ENCODE measurements around the gene NUDT13. TPM values are rescaled to one million over a fixed set of nuclear protein-coding genes. Genes with fewer than 3 reads are reported as not detected.

The NUDT13 gene
- total and polyA plus RNA-seq, 9 of the 15 experiments (the other 6 are each of a cell fraction or from before 2014, with no cell fraction given): 4.7 to 11.1 (median 5.6) TPM

DNA sequence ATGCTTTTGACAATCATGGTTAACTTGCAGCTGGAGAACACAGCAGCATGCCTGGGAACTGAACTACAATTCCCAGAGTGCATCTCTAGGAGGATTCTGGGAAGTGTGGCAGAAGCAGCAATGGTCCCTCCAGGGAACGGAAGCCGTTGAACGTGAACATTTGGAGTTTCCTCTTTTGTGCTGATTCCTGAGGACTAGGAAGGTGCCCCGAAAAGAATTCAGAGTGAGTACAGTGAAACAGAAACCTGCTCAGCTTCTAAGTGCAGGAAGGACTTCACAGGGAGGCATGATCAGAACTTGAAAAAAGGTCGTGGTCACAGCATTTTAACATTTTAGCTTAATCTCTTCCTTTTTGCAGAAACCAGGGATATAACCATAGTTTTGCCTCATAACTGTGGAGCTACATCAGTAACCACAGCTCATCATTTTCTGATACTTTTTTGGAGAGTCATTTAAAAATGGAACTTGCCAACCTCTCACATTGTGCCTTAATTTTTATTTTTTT is at the start of gene NUDT13 (continued):
- TF ChIP-seq, protein P1, sequence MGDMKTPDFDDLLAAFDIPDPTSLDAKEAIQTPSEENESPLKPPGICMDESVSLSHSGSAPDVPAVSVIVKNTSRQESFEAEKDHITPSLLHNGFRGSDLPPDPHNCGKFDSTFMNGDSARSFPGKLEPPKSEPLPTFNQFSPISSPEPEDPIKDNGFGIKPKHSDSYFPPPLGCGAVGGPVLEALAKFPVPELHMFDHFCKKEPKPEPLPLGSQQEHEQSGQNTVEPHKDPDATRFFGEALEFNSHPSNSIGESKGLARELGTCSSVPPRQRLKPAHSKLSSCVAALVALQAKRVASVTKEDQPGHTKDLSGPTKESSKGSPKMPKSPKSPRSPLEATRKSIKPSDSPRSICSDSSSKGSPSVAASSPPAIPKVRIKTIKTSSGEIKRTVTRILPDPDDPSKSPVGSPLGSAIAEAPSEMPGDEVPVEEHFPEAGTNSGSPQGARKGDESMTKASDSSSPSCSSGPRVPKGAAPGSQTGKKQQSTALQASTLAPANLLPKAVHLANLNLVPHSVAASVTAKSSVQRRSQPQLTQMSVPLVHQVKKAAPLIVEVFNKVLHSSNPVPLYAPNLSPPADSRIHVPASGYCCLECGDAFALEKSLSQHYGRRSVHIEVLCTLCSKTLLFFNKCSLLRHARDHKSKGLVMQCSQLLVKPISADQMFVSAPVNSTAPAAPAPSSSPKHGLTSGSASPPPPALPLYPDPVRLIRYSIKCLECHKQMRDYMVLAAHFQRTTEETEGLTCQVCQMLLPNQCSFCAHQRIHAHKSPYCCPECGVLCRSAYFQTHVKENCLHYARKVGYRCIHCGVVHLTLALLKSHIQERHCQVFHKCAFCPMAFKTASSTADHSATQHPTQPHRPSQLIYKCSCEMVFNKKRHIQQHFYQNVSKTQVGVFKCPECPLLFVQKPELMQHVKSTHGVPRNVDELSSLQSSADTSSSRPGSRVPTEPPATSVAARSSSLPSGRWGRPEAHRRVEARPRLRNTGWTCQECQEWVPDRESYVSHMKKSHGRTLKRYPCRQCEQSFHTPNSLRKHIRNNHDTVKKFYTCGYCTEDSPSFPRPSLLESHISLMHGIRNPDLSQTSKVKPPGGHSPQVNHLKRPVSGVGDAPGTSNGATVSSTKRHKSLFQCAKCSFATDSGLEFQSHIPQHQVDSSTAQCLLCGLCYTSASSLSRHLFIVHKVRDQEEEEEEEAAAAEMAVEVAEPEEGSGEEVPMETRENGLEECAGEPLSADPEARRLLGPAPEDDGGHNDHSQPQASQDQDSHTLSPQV (IDR thresholded peaks at IDR 0.05): peak; percentile 89
- TF ChIP-seq KAT8 (IDR thresholded peaks at IDR 0.05; ENCODE audit: low read depth) (no peak), GTF2F1 (IDR thresholded peaks at IDR 0.05; ENCODE audit: low read depth, low read length) (no peak), ILF3 (IDR thresholded peaks at IDR 0.05; ENCODE audit: borderline replicate concordance) (0 out of 2 replicates have a peak, but pooled peaks have one; percentile 64), RBM17 (IDR thresholded peaks at IDR 0.05; ENCODE audit: borderline replicate concordance, low read depth, low read length) (no peak), HDAC1 (IDR thresholded peaks at IDR 0.05) (peak in 1 of 2 experiments; percentile 20; a peak in 1 of 4 replicates), RBM25 (IDR thresholded peaks at IDR 0.05; ENCODE audit: low read depth, low read length, severe bottlenecking) (no peak), SIN3A (IDR thresholded peaks at IDR 0.05; ENCODE audit: borderline replicate concordance in 2 of 2, control insufficient read depth in 1 of 2, low read depth in 2 of 2, low read length in 2 of 2) (peak; percentile 36 to 39; a peak in 1 of 4 replicates), KDM4B (IDR thresholded peaks at IDR 0.05; ENCODE audit: borderline replicate concordance in 2 of 2, low read depth in 1 of 2) (peak; percentile 25 to 71; a peak in 1 of 4 replicates), CBX8 (IDR thresholded peaks at IDR 0.05; ENCODE audit: borderline replicate concordance, extremely low read depth, low read depth, low read length, poor library complexity, severe bottlenecking) (no peak), SLC30A9 (CRISPR knock-in tag; IDR thresholded peaks at IDR 0.05) (no peak)
- TF ChIP-seq, protein P2, sequence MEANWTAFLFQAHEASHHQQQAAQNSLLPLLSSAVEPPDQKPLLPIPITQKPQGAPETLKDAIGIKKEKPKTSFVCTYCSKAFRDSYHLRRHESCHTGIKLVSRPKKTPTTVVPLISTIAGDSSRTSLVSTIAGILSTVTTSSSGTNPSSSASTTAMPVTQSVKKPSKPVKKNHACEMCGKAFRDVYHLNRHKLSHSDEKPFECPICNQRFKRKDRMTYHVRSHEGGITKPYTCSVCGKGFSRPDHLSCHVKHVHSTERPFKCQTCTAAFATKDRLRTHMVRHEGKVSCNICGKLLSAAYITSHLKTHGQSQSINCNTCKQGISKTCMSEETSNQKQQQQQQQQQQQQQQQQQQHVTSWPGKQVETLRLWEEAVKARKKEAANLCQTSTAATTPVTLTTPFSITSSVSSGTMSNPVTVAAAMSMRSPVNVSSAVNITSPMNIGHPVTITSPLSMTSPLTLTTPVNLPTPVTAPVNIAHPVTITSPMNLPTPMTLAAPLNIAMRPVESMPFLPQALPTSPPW (CRISPR knock-in tag; IDR thresholded peaks at IDR 0.05): peak; percentile 65
- TF ChIP-seq, protein P3, sequence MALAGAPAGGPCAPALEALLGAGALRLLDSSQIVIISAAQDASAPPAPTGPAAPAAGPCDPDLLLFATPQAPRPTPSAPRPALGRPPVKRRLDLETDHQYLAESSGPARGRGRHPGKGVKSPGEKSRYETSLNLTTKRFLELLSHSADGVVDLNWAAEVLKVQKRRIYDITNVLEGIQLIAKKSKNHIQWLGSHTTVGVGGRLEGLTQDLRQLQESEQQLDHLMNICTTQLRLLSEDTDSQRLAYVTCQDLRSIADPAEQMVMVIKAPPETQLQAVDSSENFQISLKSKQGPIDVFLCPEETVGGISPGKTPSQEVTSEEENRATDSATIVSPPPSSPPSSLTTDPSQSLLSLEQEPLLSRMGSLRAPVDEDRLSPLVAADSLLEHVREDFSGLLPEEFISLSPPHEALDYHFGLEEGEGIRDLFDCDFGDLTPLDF (CRISPR knock-in tag; IDR thresholded peaks at IDR 0.05): no peak
- TF ChIP-seq, protein P4, sequence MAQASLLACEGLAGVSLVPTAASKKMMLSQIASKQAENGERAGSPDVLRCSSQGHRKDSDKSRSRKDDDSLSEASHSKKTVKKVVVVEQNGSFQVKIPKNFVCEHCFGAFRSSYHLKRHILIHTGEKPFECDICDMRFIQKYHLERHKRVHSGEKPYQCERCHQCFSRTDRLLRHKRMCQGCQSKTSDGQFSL (CRISPR knock-in tag; IDR thresholded peaks at IDR 0.05): no peak
- TF ChIP-seq, protein P4 (tag; IDR thresholded peaks at IDR 0.05): no peak

Data from K562 (cell line).